Measurements from ENCODE around the gene HOXB2. TPM values are rescaled to one million over a fixed set of nuclear protein-coding genes. Genes with fewer than 3 reads are reported as not detected.
A peak's percentile ranks its signal among the peaks of the same experiment; 100 is the strongest.

HOXB2 gene
- total and polyA plus RNA-seq, 9 of the 15 experiments (the other 6 are each of a cell fraction or from before 2014, with no cell fraction given), result 2.1 to 97.7 (median 21.2) TPM

DNA sequence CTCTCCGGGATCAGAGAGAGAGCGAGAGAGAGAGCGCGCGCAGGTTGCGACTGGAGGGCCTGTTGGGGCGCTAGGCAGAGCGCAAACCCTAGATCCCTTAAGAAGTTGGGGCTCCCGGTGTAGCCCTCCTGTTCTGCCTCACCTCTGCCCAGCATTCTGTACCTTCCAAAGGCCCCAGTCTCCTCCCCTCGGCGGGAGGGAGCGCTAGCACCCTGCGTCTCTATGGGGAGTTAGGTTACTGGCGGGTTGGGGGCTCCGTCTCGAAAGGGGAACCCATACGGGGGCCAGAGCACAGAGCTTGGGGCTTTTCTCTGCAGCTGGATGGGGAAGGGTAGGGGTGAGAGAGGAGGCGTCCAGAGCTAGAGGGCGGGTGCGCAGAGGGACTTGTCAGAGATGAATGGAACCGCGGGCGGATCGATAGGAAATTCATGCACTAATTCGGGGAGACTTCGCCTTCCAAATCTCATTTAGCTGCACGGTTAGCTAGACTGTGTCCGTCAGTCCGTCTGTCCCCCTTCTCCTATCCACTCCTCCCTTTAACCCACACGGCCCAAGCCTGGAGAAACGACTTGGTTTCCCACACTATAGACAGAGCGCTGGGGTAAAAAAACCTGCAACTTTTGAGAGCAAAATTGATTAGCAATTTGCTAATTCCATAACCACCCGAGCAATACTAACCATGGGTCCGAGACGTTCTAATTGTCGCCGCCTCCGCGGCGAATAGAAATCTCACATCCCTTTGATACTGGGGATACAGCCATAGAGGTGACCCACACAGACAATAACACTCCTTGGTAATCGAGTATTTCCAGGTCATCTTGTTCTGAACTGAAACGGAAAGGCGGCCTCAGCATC, 33.9 kb upstream of the HOXB2 start (continued):
- TF ChIP-seq, protein P1, sequence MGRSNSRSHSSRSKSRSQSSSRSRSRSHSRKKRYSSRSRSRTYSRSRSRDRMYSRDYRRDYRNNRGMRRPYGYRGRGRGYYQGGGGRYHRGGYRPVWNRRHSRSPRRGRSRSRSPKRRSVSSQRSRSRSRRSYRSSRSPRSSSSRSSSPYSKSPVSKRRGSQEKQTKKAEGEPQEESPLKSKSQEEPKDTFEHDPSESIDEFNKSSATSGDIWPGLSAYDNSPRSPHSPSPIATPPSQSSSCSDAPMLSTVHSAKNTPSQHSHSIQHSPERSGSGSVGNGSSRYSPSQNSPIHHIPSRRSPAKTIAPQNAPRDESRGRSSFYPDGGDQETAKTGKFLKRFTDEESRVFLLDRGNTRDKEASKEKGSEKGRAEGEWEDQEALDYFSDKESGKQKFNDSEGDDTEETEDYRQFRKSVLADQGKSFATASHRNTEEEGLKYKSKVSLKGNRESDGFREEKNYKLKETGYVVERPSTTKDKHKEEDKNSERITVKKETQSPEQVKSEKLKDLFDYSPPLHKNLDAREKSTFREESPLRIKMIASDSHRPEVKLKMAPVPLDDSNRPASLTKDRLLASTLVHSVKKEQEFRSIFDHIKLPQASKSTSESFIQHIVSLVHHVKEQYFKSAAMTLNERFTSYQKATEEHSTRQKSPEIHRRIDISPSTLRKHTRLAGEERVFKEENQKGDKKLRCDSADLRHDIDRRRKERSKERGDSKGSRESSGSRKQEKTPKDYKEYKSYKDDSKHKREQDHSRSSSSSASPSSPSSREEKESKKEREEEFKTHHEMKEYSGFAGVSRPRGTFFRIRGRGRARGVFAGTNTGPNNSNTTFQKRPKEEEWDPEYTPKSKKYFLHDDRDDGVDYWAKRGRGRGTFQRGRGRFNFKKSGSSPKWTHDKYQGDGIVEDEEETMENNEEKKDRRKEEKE (IDR thresholded peaks at IDR 0.05; ENCODE audit: borderline replicate concordance in 1 of 2, control insufficient read depth in 1 of 2, low read depth in 2 of 2, low read length in 1 of 2), result no peak
- TF ChIP-seq STAT5B (CRISPR knock-in tag; IDR thresholded peaks at IDR 0.05), result no peak
- TF ChIP-seq ESRRA (IDR thresholded peaks at IDR 0.05; ENCODE audit: borderline replicate concordance, low read depth), result no peak
- no peak for TF ChIP-seq EHMT2 (IDR thresholded peaks at IDR 0.05)
- TF ChIP-seq MXI1 (IDR thresholded peaks at IDR 0.05; ENCODE audit: low read depth, low read length), result no peak
- peak; percentile 53 for TF ChIP-seq POLR2G (IDR thresholded peaks at IDR 0.05; ENCODE audit: low read depth, low read length)
- TF ChIP-seq ZNF274 (IDR thresholded peaks at IDR 0.05; ENCODE audit: borderline replicate concordance, low read depth, low read length), result no peak
- no peak for TF ChIP-seq POLR2H (tag; IDR thresholded peaks at IDR 0.05; ENCODE audit: low read depth)
- TF ChIP-seq ZNF347 (CRISPR knock-in tag; IDR thresholded peaks at IDR 0.05; ENCODE audit: low read depth), result 0 out of 2 replicates have a peak, but pooled peaks have one; percentile 49
- no peak for TF ChIP-seq RFX5 (IDR thresholded peaks at IDR 0.05; ENCODE audit: low read depth, low read length)
- TF ChIP-seq ZNF143 (CRISPR knock-in tag; IDR thresholded peaks at IDR 0.05), result no peak
- no peak for TF ChIP-seq HIVEP1 (CRISPR knock-in tag; IDR thresholded peaks at IDR 0.05)
- TF ChIP-seq, protein P2, sequence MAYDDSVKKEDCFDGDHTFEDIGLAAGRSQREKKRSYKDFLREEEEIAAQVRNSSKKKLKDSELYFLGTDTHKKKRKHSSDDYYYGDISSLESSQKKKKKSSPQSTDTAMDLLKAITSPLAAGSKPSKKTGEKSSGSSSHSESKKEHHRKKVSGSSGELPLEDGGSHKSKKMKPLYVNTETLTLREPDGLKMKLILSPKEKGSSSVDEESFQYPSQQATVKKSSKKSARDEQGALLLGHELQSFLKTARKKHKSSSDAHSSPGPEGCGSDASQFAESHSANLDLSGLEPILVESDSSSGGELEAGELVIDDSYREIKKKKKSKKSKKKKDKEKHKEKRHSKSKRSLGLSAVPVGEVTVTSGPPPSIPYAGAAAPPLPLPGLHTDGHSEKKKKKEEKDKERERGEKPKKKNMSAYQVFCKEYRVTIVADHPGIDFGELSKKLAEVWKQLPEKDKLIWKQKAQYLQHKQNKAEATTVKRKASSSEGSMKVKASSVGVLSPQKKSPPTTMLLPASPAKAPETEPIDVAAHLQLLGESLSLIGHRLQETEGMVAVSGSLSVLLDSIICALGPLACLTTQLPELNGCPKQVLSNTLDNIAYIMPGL (CRISPR knock-in tag; IDR thresholded peaks at IDR 0.05), result 0 out of 2 replicates have a peak, but pooled peaks have one; percentile 40
- TF ChIP-seq RFX7 (CRISPR knock-in tag; IDR thresholded peaks at IDR 0.05), result no peak
- TF ChIP-seq ZBTB7A (IDR thresholded peaks at IDR 0.05; ENCODE audit: borderline replicate concordance, control insufficient read depth, low read depth, low read length), result peak; percentile 82; the same call in 1 of the 2 replicates
- TF ChIP-seq GABPB2 (CRISPR knock-in tag; conservative IDR thresholded peaks at IDR 0.05), result no peak
- TF ChIP-seq SMARCA4 (IDR thresholded peaks at IDR 0.05), result 0 out of 2 replicates have a peak, but pooled peaks have one; percentile 9
- TF ChIP-seq MYNN (IDR thresholded peaks at IDR 0.05), result no peak
- no peak for TF ChIP-seq MYNN (CRISPR knock-in tag; IDR thresholded peaks at IDR 0.05)
- TF ChIP-seq, protein P3, sequence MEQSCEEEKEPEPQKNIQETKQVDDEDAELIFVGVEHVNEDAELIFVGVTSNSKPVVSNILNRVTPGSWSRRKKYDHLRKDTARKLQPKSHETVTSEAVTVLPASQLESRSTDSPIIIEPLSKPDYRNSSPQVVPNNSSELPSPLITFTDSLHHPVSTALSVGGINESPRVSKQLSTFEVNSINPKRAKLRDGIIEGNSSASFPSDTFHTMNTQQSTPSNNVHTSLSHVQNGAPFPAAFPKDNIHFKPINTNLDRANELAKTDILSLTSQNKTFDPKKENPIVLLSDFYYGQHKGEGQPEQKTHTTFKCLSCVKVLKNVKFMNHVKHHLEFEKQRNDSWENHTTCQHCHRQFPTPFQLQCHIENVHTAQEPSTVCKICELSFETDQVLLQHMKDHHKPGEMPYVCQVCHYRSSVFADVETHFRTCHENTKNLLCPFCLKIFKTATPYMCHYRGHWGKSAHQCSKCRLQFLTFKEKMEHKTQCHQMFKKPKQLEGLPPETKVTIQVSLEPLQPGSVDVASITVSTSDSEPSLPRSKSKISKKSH (CRISPR knock-in tag; IDR thresholded peaks at IDR 0.05), result no peak
- no peak for TF ChIP-seq SMAD2 (IDR thresholded peaks at IDR 0.05; ENCODE audit: low read depth, low read length)
- TF ChIP-seq NR2C2 (CRISPR knock-in tag; IDR thresholded peaks at IDR 0.05), result no peak
- TF ChIP-seq NR2C2 (tag; IDR thresholded peaks at IDR 0.05), result peak; percentile 58
